ENCODE measurements around the gene FILIP1L.

Gene FILIP1L

DNA sequence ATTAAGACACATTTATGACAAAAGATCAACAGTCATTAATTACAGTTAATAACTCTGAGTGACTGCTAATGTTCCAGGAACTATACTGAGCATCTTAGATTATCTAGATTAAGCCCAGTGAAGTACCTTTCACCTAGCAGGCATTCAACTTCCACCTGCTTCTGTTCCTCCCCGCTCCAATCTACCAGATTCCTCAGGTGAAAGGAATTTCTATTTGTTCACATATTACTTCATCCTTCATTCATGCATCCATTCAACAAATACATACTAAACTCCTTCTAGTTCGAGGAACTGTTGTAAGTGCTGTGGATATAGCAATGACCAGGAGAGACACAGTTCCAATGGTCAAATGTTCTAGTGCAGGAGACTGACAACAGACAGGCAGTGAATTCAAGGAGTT lies 139.3 kb downstream of the FILIP1L start:
- DNase-seq (ENCODE audit: low read depth in 2 of 2): no peak

- DNase-seq (ENCODE audit: low read depth in 2 of 2): no peak
These were observed 141.8 kb downstream of the FILIP1L start for GRCh38 chr3:99972380-99973104.

GRCh38 chr3:99971761-99972160 lies 142.5 kb downstream of the FILIP1L start:
- no peak for DNase-seq (ENCODE audit: low read depth in 2 of 2)

DNA sequence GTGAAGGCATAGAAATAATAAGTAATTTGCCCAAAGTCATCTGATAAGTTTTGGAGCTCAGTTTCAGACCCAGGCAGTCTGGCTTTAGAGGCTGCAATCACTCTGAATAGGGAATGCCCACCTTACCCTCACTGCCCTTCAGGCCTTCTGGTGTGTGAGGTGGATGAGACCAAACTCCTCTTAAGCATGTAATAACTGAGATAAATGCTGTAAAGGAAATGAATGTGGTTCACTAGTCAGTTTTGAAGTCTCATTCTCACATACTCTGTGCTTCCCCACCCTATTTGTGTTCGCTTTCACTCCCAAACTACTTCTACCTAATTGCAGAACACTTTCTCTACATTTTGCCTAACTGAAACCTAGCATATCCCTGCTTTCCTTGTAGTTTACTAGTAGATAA lies 144.1 kb downstream of the FILIP1L start:
- DNase-seq (ENCODE audit: low read depth in 2 of 2): no peak

DNA sequence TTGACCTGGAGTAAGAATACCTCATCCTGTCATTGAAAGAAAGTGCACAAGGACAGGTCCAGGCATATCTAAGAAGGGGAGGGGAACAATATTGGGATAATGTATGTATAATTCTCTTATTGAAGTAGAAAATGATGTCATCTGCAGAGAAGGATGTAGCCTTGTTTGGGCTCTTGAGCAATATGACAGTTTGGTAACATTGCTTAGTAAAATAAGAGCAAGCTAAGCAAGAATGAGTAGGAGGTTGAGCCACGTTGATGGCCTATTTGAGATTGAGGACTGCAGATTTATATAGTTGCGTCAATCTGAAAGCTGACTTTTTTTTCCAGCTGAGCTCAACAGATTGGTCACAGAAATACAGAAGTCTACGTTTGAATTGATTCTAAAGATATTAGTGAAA lies 145.2 kb downstream of the FILIP1L start:
- DNase-seq (ENCODE audit: low read depth in 2 of 2): no peak

DNA sequence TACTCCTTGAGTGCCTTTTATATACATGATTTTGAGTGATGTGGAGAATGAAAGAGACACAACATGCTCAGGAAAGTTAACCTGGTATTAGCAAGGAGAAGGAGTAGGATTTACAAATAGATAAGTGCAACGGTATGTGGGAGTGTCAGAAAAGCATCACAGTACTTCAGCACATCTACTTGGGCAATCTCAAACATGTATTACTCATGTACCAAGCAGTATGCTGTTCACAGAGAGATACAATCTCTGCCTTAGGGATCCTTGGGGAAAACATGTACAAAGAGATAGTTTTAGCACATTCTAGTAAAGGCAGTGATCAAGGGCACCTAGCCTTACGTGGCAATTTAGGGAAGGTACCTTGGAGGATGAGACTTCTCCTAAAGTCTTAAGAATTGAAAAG lies 146.5 kb downstream of the FILIP1L start:
- DNase-seq (ENCODE audit: low read depth in 2 of 2): no peak

DNA sequence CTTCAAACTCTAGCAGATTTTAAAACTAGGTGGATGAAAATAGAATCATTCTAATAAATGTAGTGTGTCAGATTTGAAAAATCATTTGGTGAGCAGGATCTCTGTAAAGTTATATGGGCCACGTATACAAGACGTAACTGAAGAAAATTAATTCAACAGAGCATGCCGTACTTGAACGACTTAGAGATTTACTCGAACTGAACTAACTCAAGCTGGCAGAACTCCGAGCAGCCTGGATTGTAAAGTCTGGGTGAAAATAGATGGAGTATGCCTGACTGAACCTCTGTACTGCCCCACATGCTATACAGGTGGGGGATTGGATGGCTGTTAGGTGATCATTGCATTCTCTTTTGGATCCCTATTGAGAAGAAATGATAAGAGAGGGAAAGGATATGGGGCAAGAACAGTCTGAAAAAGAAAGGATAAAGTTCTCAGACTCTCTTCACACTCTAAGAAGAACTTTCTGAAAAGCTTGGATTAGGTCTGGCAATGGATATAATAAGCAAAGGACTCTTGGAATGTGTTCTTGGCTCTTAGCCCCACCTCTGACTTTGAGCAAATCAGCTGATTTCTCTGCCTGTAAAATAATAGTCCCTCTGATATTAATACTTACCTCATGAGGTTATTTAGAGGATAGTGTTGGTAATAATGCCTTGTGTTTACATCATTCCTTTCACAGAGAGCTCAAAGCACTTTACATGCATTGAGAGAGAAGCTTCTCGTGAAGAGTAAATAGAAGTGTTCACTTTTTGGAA lies 147.5 kb downstream of the FILIP1L start:
- no peak for DNase-seq (ENCODE audit: low read depth in 2 of 2)

- no peak for DNase-seq (ENCODE audit: low read depth in 2 of 2)
These were observed 148.5 kb downstream of the FILIP1L start for GRCh38 chr3:99965681-99966408.

- no peak for DNase-seq (ENCODE audit: low read depth in 2 of 2)
These were observed 149.2 kb downstream of the FILIP1L start for GRCh38 chr3:99965077-99965476.

GRCh38 chr3:99962703-99963102 lies 151.6 kb downstream of the FILIP1L start:
- DNase-seq (ENCODE audit: low read depth in 2 of 2): no peak

GRCh38 chr3:99961756-99962515 lies 152.4 kb downstream of the FILIP1L start:
- no peak for DNase-seq (ENCODE audit: low read depth in 2 of 2)

GRCh38 chr3:99960941-99961340 lies 153.4 kb downstream of the FILIP1L start:
- DNase-seq (ENCODE audit: low read depth in 2 of 2): no peak

GRCh38 chr3:99960123-99960878 lies 154.0 kb downstream of the FILIP1L start:
- DNase-seq (ENCODE audit: low read depth in 2 of 2): no peak

DNA sequence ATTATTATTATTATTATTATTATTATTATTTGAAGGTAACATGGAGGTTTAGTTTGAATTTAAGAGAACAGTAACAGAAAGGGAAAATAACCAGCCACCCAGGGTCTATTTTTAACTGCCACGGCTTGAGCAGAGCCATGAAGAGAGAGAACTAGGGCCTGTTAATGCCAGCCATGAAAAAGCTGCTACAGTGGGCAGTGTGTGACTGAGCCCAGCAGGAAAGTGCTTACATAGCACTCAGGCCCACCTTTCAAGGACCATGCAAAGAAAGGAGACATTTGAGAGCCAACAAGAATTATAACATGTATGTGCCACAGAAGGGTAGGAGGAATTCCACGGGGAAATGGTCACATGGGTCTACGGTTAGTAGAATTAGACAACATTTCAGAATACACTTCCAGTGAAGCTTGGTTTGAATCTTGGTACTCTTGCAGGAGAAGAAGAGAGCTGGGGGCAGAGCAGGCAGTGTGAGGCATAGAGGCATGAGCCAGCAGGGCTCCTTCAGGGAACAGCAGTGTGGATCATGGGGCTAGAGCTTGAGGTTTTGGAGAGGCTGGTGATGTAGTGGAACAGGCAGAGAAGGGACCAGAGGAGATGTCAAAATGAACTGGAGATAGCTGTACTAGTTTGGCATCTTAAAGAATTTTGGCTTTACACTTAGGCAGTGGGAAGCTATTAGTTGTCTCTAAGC lies 155.9 kb downstream of the FILIP1L start:
- no peak for DNase-seq (ENCODE audit: low read depth in 2 of 2)

DNA sequence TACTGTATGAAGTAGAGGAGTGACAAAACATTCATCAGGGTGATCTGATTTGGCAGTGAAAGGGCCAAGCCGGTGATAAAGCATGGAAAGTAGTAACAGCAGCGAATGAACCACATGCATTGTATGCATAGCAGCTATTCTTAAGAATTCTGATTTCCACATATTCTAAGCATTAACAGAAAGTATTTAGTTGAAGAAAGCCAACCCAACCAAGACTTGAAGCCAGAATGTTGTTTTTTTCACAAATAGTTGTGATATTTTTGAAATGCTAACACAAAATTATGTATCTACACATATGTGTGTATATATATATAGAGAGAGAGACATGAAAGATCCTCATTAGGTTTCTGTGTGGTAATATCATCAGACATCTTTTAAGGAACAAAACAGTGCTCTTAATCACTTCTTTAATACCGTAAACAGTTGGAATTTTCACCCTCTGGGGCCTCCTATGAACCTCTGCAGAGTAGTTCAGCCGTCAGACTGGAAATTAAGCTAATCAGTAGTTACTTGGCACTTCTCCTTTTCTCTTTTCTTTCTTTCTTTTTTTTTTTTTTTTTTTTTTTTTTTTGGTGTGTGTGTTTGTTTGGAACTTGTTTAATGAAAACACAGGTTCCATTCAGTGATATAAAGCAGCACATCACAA lies 157.0 kb downstream of the FILIP1L start:
- no peak for DNase-seq (ENCODE audit: low read depth in 2 of 2)

- no peak for DNase-seq (ENCODE audit: low read depth in 2 of 2)
These were observed 158.3 kb downstream of the FILIP1L start for GRCh38 chr3:99955773-99956562.

DNA sequence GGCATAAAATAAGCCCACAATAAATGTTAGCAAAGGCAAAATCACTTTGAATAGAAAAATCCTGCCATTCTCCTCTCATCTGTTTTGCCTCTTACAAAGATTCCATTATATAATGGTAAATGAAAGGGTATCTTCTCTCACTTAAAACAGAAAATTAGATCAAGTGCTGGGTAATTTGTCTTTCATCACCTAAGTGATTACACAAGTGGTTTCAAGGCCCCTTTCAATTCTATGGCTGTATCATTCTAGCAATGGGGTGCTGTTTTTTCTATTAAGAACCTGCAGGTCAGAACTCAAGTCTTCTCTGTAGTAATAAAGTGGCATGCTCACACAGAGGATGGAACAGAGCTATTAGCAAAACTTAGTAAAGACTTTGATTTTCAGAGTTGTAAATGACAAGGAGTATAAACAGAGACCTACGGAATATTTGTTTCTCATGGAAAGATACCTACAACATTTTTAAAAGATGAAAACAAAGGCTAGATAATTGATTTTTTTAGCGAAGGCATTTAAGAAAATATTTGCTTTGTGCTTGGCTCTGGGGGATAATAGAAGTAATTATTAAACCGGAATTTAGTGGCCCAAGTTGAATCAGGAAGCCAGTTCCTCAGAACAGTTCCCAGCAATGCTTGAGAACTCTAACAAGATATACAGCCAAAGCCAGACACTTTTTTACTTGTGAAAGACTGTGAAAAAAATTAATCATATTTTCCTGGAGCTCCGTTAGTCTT lies 159.2 kb downstream of the FILIP1L start:
- DNase-seq (ENCODE audit: low read depth in 2 of 2): no peak

- no peak for DNase-seq (ENCODE audit: low read depth in 2 of 2)
These were observed 160.7 kb downstream of the FILIP1L start for GRCh38 chr3:99953596-99953995.

- DNase-seq (ENCODE audit: low read depth in 2 of 2): no peak
These were observed 162.0 kb downstream of the FILIP1L start for GRCh38 chr3:99952306-99952705.

Measured in stimulated activated CD8-positive, alpha-beta memory T cell treated with anti-CD3 and anti-CD28 coated beads, Interleukin-2, amount 100 ng/mL, for 1 hour (primary cell).